Mesendoderm (in vitro differentiated cells): ENCODE results near the gene TSPAN14.
A peak's percentile ranks its signal among the peaks of the same experiment; 100 is the strongest.

Source experiments
- DNase-seq: peaks from one replicate; pipeline ENCODE4 v3.0.0; 2013
- H2AK5ac ChIP-seq: 2 replicates; pipeline ENCODE4 v1.6.1; 2013; ENCODE audit warnings: low read length, inconsistent platforms
- H2BK120ac ChIP-seq: 2 replicates; pipeline ENCODE4 v1.6.1; 2013; ENCODE audit warnings: low read depth, mild to moderate bottlenecking, low read length, moderate library complexity, mixed read lengths
- H2BK15ac ChIP-seq: replicated peaks from 2 replicates; pipeline ENCODE4 v1.6.1; 2013; ENCODE audit warnings: low read depth, mild to moderate bottlenecking, moderate library complexity
- H2BK5ac ChIP-seq: 2 replicates; pipeline ENCODE4 v1.6.1; 2013; ENCODE audit warnings: low read length, inconsistent platforms
- H3K18ac ChIP-seq: 2 replicates; pipeline ENCODE4 v1.6.1; 2013; ENCODE audit warnings: mild to moderate bottlenecking, low read length, mixed read lengths
- H3K23ac ChIP-seq: one replicate; pipeline ENCODE4 v1.6.1; 2013; ENCODE audit warnings: low read length
- H3K27ac ChIP-seq: 2 replicates; pipeline ENCODE4 v1.5.1; 2013; ENCODE audit warnings: low read depth, mild to moderate bottlenecking, inconsistent platforms, low read length, moderate library complexity
- H3K27me3 ChIP-seq: 2 replicates; pipeline ENCODE4 v1.6.1; 2013; ENCODE audit warnings: low read length, control low read depth, mild to moderate bottlenecking, inconsistent platforms; ENCODE audit not compliant: insufficient read depth, poor library complexity
- H3K36me3 ChIP-seq: 2 replicates; pipeline ENCODE4 v1.6.1; 2013; ENCODE audit warnings: low read length, inconsistent platforms; ENCODE audit not compliant: control insufficient read depth, insufficient read depth
- H3K4ac ChIP-seq: one replicate; pipeline ENCODE4 v1.6.1; 2013; ENCODE audit warnings: low read depth, mild to moderate bottlenecking, low read length, moderate library complexity
- H3K4me1 ChIP-seq: 2 replicates; pipeline ENCODE4 v1.6.1; 2013; ENCODE audit warnings: low read depth, low read length, inconsistent platforms; ENCODE audit not compliant: control insufficient read depth
- H3K4me2 ChIP-seq: 2 replicates; pipeline ENCODE4 v1.6.1; 2013; ENCODE audit warnings: low read length
- H3K4me3 ChIP-seq: 2 replicates; pipeline ENCODE4 v1.5.1; 2013; ENCODE audit warnings: mild to moderate bottlenecking, low read length
- H3K56ac ChIP-seq: one replicate; pipeline ENCODE4 v1.6.1; 2013; ENCODE audit warnings: low read length
- H3K79me1 ChIP-seq: 2 replicates; pipeline ENCODE4 v1.6.1; 2013; ENCODE audit warnings: low read length, inconsistent platforms
- H3K79me2 ChIP-seq: 2 replicates; pipeline ENCODE4 v1.6.1; 2013; ENCODE audit warnings: mild to moderate bottlenecking, low read length; ENCODE audit not compliant: control insufficient read depth, insufficient read depth
- H3K9ac ChIP-seq: 2 replicates; pipeline ENCODE4 v1.6.1; 2013; ENCODE audit warnings: low read length, inconsistent platforms
- H4K5ac ChIP-seq: one replicate; pipeline ENCODE4 v1.6.1; 2013; ENCODE audit warnings: low read length
- H4K8ac ChIP-seq: one replicate; pipeline ENCODE4 v1.6.1; 2013; ENCODE audit warnings: low read depth, mild to moderate bottlenecking, control low read depth, low read length, moderate library complexity
- WGBS: extraction: QIAGEN DNeasy Blood & Tissue Kit; methylation state at CpG from one replicate; pipeline ENCODE4 v1.1.7; 2013; ENCODE audit warnings: low lambda C conversion rate, missing lambda C conversion rate; ENCODE audit not compliant: insufficient coverage; ENCODE audit errors: extremely low coverage; 5-methylcytosine and 5-hydroxymethylcytosine counted together

The TSPAN14 gene

DNA sequence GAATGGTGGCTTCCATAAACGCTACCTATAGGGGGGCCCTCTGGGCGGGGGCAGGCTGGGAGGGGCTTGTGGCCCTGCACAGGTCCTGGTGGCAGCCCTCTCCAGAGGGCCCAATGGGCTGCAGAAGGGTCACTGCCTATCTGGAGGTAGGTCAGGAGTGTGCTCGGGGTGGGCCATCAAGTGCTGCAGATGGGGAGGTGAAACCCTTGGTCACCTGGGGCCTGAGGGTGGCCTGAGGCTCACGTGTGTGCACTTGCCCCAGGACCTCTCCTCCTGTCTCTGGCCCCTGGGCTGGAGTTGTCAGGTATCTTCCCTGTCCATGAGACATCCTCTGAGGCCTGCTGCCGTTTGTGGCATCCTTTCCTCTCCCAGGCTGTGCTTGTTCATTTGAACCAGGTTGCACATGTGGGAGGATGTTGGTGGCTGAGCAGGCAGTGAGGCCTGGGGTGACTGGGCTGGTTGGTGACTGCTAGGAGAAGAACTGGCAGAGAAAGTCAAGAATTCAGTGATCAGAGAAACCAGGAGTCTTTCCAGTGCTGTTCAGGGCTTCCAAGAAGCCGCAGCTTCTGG lies 62.5 kb downstream of the TSPAN14 start:
- H3K56ac ChIP-seq, result no peak overlapping the region
- H2BK15ac ChIP-seq, result no peak overlapping the region
- no peak overlapping the region for H3K23ac ChIP-seq
- H4K8ac ChIP-seq, result no peak overlapping the region
- no peaks in the 10 kb centered on the region for H3K79me2 ChIP-seq
- WGBS, result no CpG with 5 or more reads among the region's 6 CpGs
- no peak overlapping the region for H2BK120ac ChIP-seq
- no peaks in the 10 kb centered on the region for H3K79me1 ChIP-seq
- H3K36me3 ChIP-seq, result peaks cover 4% of the 10 kb centered on the region
- no peak overlapping the region for H3K4me3 ChIP-seq
- no peak overlapping the region for H3K9ac ChIP-seq
- H2AK5ac ChIP-seq, result no peak overlapping the region
- H4K5ac ChIP-seq, result no peak overlapping the region
- DNase-seq, result no peak
- no peaks in the 10 kb centered on the region for H3K27me3 ChIP-seq
- no peaks in the 10 kb centered on the region for H3K4me1 ChIP-seq
- H3K4me2 ChIP-seq, result no peak overlapping the region
- no peak overlapping the region for H3K27ac ChIP-seq
- H3K4ac ChIP-seq, result no peak overlapping the region
- H3K18ac ChIP-seq, result no peak overlapping the region
- H2BK5ac ChIP-seq, result no peak overlapping the region

DNA sequence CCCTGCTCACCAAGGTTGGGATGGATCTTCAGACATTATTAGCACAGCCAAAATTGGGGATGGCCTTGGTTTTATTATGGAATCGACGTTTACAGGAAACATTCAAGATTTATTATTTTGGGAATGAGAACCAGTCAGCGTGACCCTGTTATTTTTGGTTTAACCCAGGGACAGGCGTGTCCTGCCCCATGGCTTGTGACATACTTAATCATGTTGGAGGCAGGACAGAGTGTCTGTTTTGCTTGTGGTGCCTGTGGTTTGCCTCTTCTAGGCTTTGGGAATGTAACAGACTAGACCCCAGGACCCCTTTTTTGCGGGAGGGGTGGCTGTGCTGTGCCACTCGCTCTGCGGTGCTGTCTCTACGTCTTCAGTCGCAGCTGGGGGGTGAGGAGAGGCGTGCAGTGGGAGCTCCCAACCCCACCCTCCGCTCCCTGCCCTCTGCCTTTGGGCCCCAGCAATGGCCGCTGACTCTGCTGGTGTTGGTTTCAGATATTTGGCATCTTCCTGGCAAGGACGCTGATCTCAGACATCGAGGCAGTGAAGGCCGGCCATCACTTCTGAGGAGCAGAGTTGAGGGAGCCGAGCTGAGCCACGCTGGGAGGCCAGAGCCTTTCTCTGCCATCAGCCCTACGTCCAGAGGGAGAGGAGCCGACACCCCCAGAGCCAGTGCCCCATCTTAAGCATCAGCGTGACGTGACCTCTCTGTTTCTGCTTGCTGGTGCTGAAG lies 63.5 kb downstream of the TSPAN14 start:
- Histone ChIP-seq H3K27me3 (no peaks in the 10 kb centered on the region), H2BK5ac (no peak overlapping the region), H3K36me3 (peaks cover 3% of the 10 kb centered on the region), H4K8ac (no peak overlapping the region), H3K79me2 (no peaks in the 10 kb centered on the region), H3K4me3 (no peak overlapping the region), H3K79me1 (no peaks in the 10 kb centered on the region), H3K56ac (no peak overlapping the region), H4K5ac (no peak overlapping the region), H3K23ac (no peak overlapping the region), H3K4me2 (no peak overlapping the region), H2BK15ac (no peak overlapping the region), H3K18ac (no peak overlapping the region), H3K4ac (no peak overlapping the region), H3K27ac (no peak overlapping the region), H3K9ac (no peak overlapping the region), H3K4me1 (no peaks in the 10 kb centered on the region), H2BK120ac (no peak overlapping the region), H2AK5ac (no peak overlapping the region)
- WGBS, result no CpG with 5 or more reads among the region's 21 CpGs
- no peak for DNase-seq

DNA sequence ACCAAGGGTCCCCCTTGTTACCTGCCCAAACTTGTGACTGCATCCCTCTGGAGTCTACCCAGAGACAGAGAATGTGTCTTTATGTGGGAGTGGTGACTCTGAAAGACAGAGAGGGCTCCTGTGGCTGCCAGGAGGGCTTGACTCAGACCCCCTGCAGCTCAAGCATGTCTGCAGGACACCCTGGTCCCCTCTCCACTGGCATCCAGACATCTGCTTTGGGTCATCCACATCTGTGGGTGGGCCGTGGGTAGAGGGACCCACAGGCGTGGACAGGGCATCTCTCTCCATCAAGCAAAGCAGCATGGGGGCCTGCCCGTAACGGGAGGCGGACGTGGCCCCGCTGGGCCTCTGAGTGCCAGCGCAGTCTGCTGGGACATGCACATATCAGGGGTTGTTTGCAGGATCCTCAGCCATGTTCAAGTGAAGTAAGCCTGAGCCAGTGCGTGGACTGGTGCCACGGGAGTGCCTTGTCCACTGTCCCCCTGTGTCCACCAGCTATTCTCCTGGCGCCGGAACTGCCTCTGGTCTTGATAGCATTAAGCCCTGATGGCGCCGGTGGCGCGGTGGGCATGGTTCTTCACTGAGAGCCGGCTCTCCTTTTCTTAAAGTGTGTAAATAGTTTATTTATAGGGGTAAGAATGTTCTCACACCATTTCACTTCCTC lies 64.2 kb downstream of the TSPAN14 start:
- no peak overlapping the region for H3K4me3 ChIP-seq
- H2BK5ac ChIP-seq, result no peak overlapping the region
- H3K36me3 ChIP-seq, result peaks cover 3% of the 10 kb centered on the region
- H4K8ac ChIP-seq, result no peak overlapping the region
- no peak for DNase-seq
- no peaks in the 10 kb centered on the region for H3K4me1 ChIP-seq
- H3K56ac ChIP-seq, result no peak overlapping the region
- no peak overlapping the region for H3K23ac ChIP-seq
- H3K18ac ChIP-seq, result no peak overlapping the region
- no peak overlapping the region for H2BK120ac ChIP-seq
- no peaks in the 10 kb centered on the region for H3K79me2 ChIP-seq
- H3K27me3 ChIP-seq, result no peaks in the 10 kb centered on the region
- H4K5ac ChIP-seq, result no peak overlapping the region
- no peak overlapping the region for H2AK5ac ChIP-seq
- no peak overlapping the region for H3K4ac ChIP-seq
- H3K27ac ChIP-seq, result no peak overlapping the region
- no peak overlapping the region for H2BK15ac ChIP-seq
- WGBS, result no CpG with 5 or more reads among the region's 17 CpGs
- no peak overlapping the region for H3K9ac ChIP-seq
- H3K79me1 ChIP-seq, result no peaks in the 10 kb centered on the region
- no peak overlapping the region for H3K4me2 ChIP-seq

- no peak overlapping the region for H2AK5ac ChIP-seq
- H3K27me3 ChIP-seq, result no peaks in the 10 kb centered on the region
- H3K56ac ChIP-seq, result no peak overlapping the region
- no peak overlapping the region for H2BK15ac ChIP-seq
- H3K79me2 ChIP-seq, result no peaks in the 10 kb centered on the region
- no peak for DNase-seq
- H3K79me1 ChIP-seq, result no peaks in the 10 kb centered on the region
- H3K36me3 ChIP-seq, result peaks cover 3% of the 10 kb centered on the region
- H3K9ac ChIP-seq, result no peak overlapping the region
- H3K4me1 ChIP-seq, result no peaks in the 10 kb centered on the region
- H2BK120ac ChIP-seq, result no peak overlapping the region
- WGBS, result no CpG with 5 or more reads among the region's 7 CpGs
- no peak overlapping the region for H3K4ac ChIP-seq
- no peak overlapping the region for H3K4me3 ChIP-seq
- H3K23ac ChIP-seq, result no peak overlapping the region
- no peak overlapping the region for H3K27ac ChIP-seq
- H4K5ac ChIP-seq, result no peak overlapping the region
- H2BK5ac ChIP-seq, result no peak overlapping the region
- H3K4me2 ChIP-seq, result no peak overlapping the region
- H3K18ac ChIP-seq, result no peak overlapping the region
- no peak overlapping the region for H4K8ac ChIP-seq
These were observed 64.8 kb downstream of the TSPAN14 start for GRCh38 chr10:80518807-80519360.

DNA sequence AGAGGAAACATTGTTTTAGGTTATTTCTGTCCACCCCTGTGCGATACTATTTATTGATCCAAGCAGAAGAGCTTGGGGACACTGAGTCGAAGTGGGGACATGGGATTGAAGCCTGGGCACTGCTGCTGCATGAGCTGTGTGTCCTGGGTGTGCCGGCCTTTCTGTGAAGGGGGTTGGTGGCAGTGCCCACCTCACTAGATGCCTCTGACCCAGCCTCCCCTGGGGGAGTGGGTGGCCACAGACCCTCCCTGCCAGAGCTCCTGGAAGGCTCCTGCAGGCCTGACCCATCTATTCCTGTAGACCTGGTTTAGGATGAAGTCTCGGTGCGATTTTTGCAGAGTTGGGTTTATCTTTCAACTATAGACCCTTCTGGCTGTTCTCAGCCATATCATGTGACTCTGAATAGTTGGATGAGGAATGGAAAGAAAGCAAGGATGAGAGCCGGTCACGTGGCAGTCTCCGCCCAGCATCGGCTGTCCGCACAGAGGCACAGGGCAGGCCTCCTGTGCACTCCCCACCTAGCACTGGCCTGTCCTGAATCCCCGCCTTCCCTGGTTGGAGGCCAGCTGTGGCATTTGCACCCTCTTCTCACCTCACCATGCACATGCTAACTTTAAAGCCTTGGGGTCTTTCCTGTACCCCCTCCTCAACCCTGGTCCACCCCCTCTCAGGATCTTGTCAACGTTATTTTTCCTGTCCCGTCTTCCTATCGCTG lies 66.0 kb downstream of the TSPAN14 start:
- no peaks in the 10 kb centered on the region for H3K79me2 ChIP-seq
- H3K4ac ChIP-seq, result no peak overlapping the region
- H4K5ac ChIP-seq, result no peak overlapping the region
- peaks cover 1% of the 10 kb centered on the region for H3K36me3 ChIP-seq
- H2BK120ac ChIP-seq, result no peak overlapping the region
- H3K27ac ChIP-seq, result no peak overlapping the region
- H3K23ac ChIP-seq, result no peak overlapping the region
- H3K4me1 ChIP-seq, result no peaks in the 10 kb centered on the region
- peak overlapping the region; percentile 20 for H3K56ac ChIP-seq
- H2AK5ac ChIP-seq, result no peak overlapping the region
- H3K4me3 ChIP-seq, result no peak overlapping the region
- H4K8ac ChIP-seq, result no peak overlapping the region
- H3K9ac ChIP-seq, result no peak overlapping the region
- no peak overlapping the region for H3K18ac ChIP-seq
- H2BK5ac ChIP-seq, result no peak overlapping the region
- no peak overlapping the region for H3K4me2 ChIP-seq
- WGBS, result no CpG with 5 or more reads among the region's 14 CpGs
- no peaks in the 10 kb centered on the region for H3K79me1 ChIP-seq
- no peak overlapping the region for H2BK15ac ChIP-seq
- DNase-seq, result no peak
- no peaks in the 10 kb centered on the region for H3K27me3 ChIP-seq
